MM.1S (cell line): Measurements from ENCODE around the gene PLD6.

ENCODE experiments used
- DNase-seq: peaks from one replicate; pipeline ENCODE4 v3.0.0-alpha.2; 2015
- H2AFZ ChIP-seq: fragments of 300-600 bp; sonication (generic); 2 replicates; pipeline ENCODE4 v1.6.0; 2016; ENCODE audit warnings: antibody characterized with exemption, low read length
- H3F3A ChIP-seq: fragments of 300-600 bp; sonication (generic); 2 replicates; pipeline ENCODE4 v1.6.1; 2016; ENCODE audit warnings: mild to moderate bottlenecking, antibody characterized with exemption, low read length, moderate library complexity, mixed read lengths; ENCODE audit not compliant: insufficient read depth
- H3K27ac ChIP-seq: fragments of 300-600 bp; sonication (generic); 2 replicates; pipeline ENCODE4 v1.5.1; 2016; ENCODE audit warnings: mild to moderate bottlenecking, low read length
- H3K27me3 ChIP-seq: fragments of 300-600 bp; sonication (generic); replicated peaks from 2 replicates; pipeline ENCODE4 v1.6.0; 2016; ENCODE audit warnings: low read length; ENCODE audit not compliant: insufficient read depth
- H3K36me3 ChIP-seq: fragments of 300-600 bp; sonication (generic); replicated peaks from 2 replicates; pipeline ENCODE4 v1.6.1; 2016; ENCODE audit warnings: mild to moderate bottlenecking, low read length, mixed read lengths; ENCODE audit not compliant: insufficient read depth
- H3K4me1 ChIP-seq: fragments of 300-600 bp; sonication (generic); 2 replicates; pipeline ENCODE4 v1.6.1; 2016; ENCODE audit warnings: low read length, mixed read lengths
- H3K4me2 ChIP-seq: fragments of 300-600 bp; sonication (generic); 2 replicates; pipeline ENCODE4 v1.6.0; 2016; ENCODE audit warnings: low read depth, low read length
- H3K4me3 ChIP-seq: fragments of 300-600 bp; sonication (generic); 2 replicates; pipeline ENCODE4 v1.5.1; 2016; ENCODE audit warnings: low read length, mixed read lengths
- H3K79me2 ChIP-seq: fragments of 300-600 bp; sonication (generic); 2 replicates; pipeline ENCODE4 v1.6.1; 2016; ENCODE audit warnings: mixed run types, low read length, mixed read lengths
- H3K9ac ChIP-seq: fragments of 300-600 bp; sonication (generic); 2 replicates; pipeline ENCODE4 v1.6.1; 2016; ENCODE audit warnings: low read length, mixed read lengths
- H3K9me2 ChIP-seq: fragments of 300-600 bp; sonication (generic); replicated peaks from 2 replicates; pipeline ENCODE4 v1.6.1; 2016; ENCODE audit warnings: mild to moderate bottlenecking, low read length, mixed read lengths; ENCODE audit not compliant: insufficient read depth
- H3K9me3 ChIP-seq: fragments of 300-600 bp; sonication (generic); replicated peaks from 2 replicates; pipeline ENCODE4 v1.6.1; 2016; ENCODE audit warnings: mild to moderate bottlenecking, low read length, mixed read lengths; ENCODE audit not compliant: insufficient read depth
- H4K20me1 ChIP-seq: fragments of 300-600 bp; sonication (generic); 2 replicates; pipeline ENCODE4 v1.6.1; 2016; ENCODE audit warnings: mild to moderate bottlenecking, low read length, moderate library complexity, mixed read lengths; ENCODE audit not compliant: insufficient read depth
- EZH2 ChIP-seq: fragments of 300-600 bp; sonication (generic); optimal IDR thresholded peaks from 2 replicates; pipeline ENCODE3; 2017; ENCODE audit warnings: low read depth, mild to moderate bottlenecking, antibody characterized with exemption, low read length, mixed read lengths
- EZH2phosphoT487 ChIP-seq: fragments of 300-600 bp; sonication (generic); IDR thresholded peaks from 2 replicates; pipeline ENCODE4 v1.6.1; 2018; ENCODE audit warnings: antibody characterized with exemption, low read length
- TF ChIP-seq, protein P1 (sequence below): fragments of 300-600 bp; sonication (generic); IDR thresholded peaks from 2 replicates; pipeline ENCODE4 v1.5.1; 2016; ENCODE audit warnings: antibody characterized with exemption, low read length, mixed read lengths

Gene PLD6

DNA sequence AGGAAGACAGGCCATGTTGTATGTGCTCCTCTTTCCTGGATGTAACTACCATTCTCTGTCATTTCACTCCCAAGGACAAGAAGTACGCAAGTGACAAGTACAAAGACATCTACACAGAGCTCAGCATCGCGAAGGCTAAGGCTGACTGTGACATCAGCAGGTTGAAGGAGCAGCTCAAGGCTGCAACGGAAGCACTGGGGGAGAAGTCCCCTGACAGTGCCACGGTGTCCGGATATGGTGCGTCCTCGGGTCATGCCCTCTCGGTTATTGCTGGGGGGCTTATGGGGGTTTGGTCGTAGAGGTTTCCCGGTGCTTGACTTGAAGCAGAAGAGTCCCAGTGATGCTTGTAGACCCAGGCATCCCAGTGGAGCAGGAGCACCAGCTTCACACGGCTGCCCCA is 29.0 kb downstream of the PLD6 start:
- no peak for DNase-seq
- Histone ChIP-seq H3K9me3 (no peaks in the 10 kb centered on the region), H3K27ac (no peak overlapping the region), H3K9me2 (no peaks in the 10 kb centered on the region), H3K27me3 (no peaks in the 10 kb centered on the region), H3K4me3 (no peak overlapping the region), H4K20me1 (no peaks in the 10 kb centered on the region), H2AFZ (no peak overlapping the region), H3K36me3 (peaks cover 4% of the 10 kb centered on the region; the same call in 1 of the 2 replicates), H3K4me1 (no peaks in the 10 kb centered on the region), H3F3A (no peaks in the 10 kb centered on the region), H3K4me2 (no peak overlapping the region), H3K79me2 (no peaks in the 10 kb centered on the region), H3K9ac (no peak overlapping the region)
- TF ChIP-seq, protein P1, sequence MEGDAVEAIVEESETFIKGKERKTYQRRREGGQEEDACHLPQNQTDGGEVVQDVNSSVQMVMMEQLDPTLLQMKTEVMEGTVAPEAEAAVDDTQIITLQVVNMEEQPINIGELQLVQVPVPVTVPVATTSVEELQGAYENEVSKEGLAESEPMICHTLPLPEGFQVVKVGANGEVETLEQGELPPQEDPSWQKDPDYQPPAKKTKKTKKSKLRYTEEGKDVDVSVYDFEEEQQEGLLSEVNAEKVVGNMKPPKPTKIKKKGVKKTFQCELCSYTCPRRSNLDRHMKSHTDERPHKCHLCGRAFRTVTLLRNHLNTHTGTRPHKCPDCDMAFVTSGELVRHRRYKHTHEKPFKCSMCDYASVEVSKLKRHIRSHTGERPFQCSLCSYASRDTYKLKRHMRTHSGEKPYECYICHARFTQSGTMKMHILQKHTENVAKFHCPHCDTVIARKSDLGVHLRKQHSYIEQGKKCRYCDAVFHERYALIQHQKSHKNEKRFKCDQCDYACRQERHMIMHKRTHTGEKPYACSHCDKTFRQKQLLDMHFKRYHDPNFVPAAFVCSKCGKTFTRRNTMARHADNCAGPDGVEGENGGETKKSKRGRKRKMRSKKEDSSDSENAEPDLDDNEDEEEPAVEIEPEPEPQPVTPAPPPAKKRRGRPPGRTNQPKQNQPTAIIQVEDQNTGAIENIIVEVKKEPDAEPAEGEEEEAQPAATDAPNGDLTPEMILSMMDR: no peak
- TF ChIP-seq EZH2: no peak
- TF ChIP-seq EZH2phosphoT487: no peak

DNA sequence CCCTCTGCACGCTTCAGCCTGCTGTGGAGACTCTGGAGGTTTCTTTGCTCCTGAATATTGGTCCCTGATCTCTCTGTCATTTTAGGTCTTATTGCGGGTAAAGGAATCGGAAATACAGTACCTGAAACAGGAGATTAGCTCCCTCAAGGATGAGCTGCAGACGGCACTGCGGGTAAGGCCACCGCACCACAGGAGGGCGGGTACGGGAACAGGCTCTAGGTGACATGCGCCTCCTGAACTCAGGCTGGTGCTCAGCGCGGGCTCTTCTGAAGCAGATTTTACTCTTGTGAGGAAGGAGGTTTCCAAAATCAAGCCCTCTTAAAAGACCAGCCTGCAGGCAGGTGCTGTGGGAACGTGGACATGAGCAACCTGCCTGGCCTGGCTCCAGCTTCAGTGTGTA is 29.8 kb downstream of the PLD6 start:
- Histone ChIP-seq H3K79me2 (no peaks in the 10 kb centered on the region), H3K9ac (no peak overlapping the region), H3K9me2 (no peaks in the 10 kb centered on the region), H3K4me1 (no peaks in the 10 kb centered on the region), H4K20me1 (no peaks in the 10 kb centered on the region), H3K27me3 (no peaks in the 10 kb centered on the region), H3K27ac (no peak overlapping the region), H2AFZ (no peak overlapping the region), H3K4me2 (no peak overlapping the region), H3K4me3 (no peak overlapping the region), H3K9me3 (no peaks in the 10 kb centered on the region), H3F3A (no peaks in the 10 kb centered on the region), H3K36me3 (peaks cover 7% of the 10 kb centered on the region; the same call in 1 of the 2 replicates)
- no peak for TF ChIP-seq EZH2
- TF ChIP-seq, protein P1: no peak
- no peak for TF ChIP-seq EZH2phosphoT487
- DNase-seq: no peak

DNA sequence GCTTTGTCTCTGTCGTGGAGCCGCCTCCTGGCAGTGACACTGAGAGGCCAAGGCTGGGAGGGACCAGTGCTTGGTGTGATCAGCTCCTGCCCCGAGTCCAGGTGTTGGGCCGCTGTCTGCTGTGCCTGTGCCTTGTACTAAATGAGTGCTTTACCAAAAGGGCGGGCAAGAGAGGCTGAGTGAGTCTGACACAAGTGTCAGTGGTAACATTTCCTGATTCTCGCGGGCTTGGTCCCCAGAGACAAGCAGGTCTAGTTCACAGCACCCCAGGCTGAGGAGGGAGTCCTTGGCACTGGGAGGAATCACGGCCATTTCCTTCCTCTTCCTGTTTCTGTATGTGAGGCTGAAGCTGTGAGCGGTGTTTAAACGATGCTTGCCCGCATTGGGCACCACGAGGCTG is 30.2 kb downstream of the PLD6 start:
- Histone ChIP-seq H3K4me3 (no peak overlapping the region), H3K79me2 (no peaks in the 10 kb centered on the region), H2AFZ (no peak overlapping the region), H3K4me2 (no peak overlapping the region), H3K9me2 (no peaks in the 10 kb centered on the region), H3K27ac (no peak overlapping the region), H3K9ac (no peak overlapping the region), H3K4me1 (no peaks in the 10 kb centered on the region), H3K36me3 (peaks cover 7% of the 10 kb centered on the region; the same call in 1 of the 2 replicates), H4K20me1 (no peaks in the 10 kb centered on the region), H3K9me3 (no peaks in the 10 kb centered on the region), H3F3A (no peaks in the 10 kb centered on the region), H3K27me3 (no peaks in the 10 kb centered on the region)
- no peak for DNase-seq
- TF ChIP-seq EZH2phosphoT487: no peak
- no peak for TF ChIP-seq EZH2
- TF ChIP-seq, protein P1: no peak
